Aortic smooth muscle cell (primary cell): Measurements from ENCODE around the gene SPC24. TPM values are rescaled to one million over a fixed set of nuclear protein-coding genes. Genes with fewer than 3 reads are reported as not detected.

Experiments used
- total RNA-seq: library from RNA; depleted of rRNA; stranded (reverse); fragments of >200 nt; gene quantifications from 2 replicates; pipeline ENCODE4 v1.2.3, GENCODE V29; 2014

SPC24 gene
- total RNA-seq, result 69.1 and 70.3 TPM in 2 replicates

GRCh38 chr19:11155373-11156120 lies at the start of gene SPC24:
SPC24 (minus strand) TSS chr19:11155782; CDS start chr19:11155776, 6 bp downstream.

GRCh38 chr19:11197291-11198174 lies 42.0 kb upstream of the SPC24 start, which contains the start of gene KANK2:
KANK2 (minus strand) TSS chr19:11197545; CDS start chr19:11194511, 3,034 bp downstream.

Other genes starting within 250 kb of the SPC24 start
- gene YIPF2, start 227.1 kb downstream of the SPC24 start, total RNA-seq, result 116 and 130 TPM in 2 replicates
- 21.9 and 25.8 TPM in 2 replicates for gene TIMM29, start 227.0 kb downstream of the SPC24 start, total RNA-seq
- 59.2 and 62.4 TPM in 2 replicates for gene SMARCA4, start 194.8 kb downstream of the SPC24 start, total RNA-seq
- 213 and 269 TPM in 2 replicates for gene LDLR, start 66.3 kb downstream of the SPC24 start, total RNA-seq
- gene KANK2, start 41.8 kb upstream of the SPC24 start, total RNA-seq, result 438 and 450 TPM in 2 replicates
- gene ANGPTL8, start 83.8 kb upstream of the SPC24 start, total RNA-seq, result not detected in 2 replicates
- gene DOCK6, start 106.7 kb upstream of the SPC24 start, total RNA-seq, result 10.2 and 15.4 TPM in 2 replicates
- not detected in 2 replicates for gene TSPAN16, start 140.4 kb upstream of the SPC24 start, total RNA-seq
- gene RAB3D, start 183.9 kb upstream of the SPC24 start, total RNA-seq, result 13.2 and 15.7 TPM in 2 replicates
- gene TMEM205, start 190.5 kb upstream of the SPC24 start, total RNA-seq, result 59.2 and 85.5 TPM in 2 replicates
- 15.0 and 15.3 TPM in 2 replicates for gene CCDC159, start 190.7 kb upstream of the SPC24 start, total RNA-seq
- gene PLPPR2, start 199.7 kb upstream of the SPC24 start, total RNA-seq, result 11.6 and 12.1 TPM in 2 replicates
- gene SWSAP1, start 218.9 kb upstream of the SPC24 start, total RNA-seq, result 0.26 and 0.31 TPM in 2 replicates
- gene EPOR, start 228.5 kb upstream of the SPC24 start, total RNA-seq, result 6.6 and 7.1 TPM in 2 replicates